Measurements from ENCODE around the gene DSN1.

The DSN1 gene

DNA sequence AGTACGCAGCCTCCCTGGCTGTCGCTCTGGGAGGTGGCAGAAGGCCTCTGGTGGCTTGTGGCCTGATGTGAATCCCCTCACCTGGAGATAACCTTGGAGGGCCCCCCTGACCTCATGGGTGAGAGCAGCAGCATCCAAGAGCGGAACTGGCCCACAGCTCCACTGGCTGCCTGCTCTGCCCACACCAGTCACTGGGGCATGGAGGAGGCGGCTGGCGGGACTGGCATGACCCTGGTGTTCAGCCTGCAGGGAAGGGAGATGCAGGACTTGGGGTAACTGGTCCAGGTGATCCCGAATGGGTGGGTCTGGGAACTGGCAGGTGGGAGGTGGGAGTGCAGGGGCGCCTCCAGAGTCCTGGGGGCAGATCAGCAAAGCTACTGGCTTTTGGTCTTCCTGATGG, 10.6 kb upstream of the DSN1 start:
- TF ChIP-seq GATA2 (IDR thresholded peaks at IDR 0.05; ENCODE audit: low read depth, low read length) (no peak), GATA3 (IDR thresholded peaks at IDR 0.05; ENCODE audit: low read depth, low read length) (no peak)

DNA sequence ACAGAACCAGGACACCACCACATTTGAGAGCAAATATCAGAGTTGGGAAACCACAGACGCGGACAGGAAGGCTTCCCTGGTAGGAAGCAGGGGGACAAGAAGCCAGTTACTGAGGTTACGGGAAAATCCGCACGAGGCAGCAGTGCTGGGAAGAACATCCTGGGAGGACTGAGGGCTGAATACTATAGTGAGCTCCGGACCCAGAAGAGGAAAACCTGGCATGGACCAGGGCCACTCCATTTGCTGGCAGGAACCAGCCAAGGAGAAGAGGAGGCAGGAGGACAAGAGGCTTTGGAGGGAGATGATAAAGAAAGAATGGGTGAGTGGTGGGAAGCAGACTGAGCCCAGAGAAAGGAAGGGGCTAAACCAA, 6.1 kb upstream of the DSN1 start:
- TF ChIP-seq GATA3 (IDR thresholded peaks at IDR 0.05; ENCODE audit: low read depth, low read length) (no peak), GATA2 (IDR thresholded peaks at IDR 0.05; ENCODE audit: low read depth, low read length) (no peak)

DNA sequence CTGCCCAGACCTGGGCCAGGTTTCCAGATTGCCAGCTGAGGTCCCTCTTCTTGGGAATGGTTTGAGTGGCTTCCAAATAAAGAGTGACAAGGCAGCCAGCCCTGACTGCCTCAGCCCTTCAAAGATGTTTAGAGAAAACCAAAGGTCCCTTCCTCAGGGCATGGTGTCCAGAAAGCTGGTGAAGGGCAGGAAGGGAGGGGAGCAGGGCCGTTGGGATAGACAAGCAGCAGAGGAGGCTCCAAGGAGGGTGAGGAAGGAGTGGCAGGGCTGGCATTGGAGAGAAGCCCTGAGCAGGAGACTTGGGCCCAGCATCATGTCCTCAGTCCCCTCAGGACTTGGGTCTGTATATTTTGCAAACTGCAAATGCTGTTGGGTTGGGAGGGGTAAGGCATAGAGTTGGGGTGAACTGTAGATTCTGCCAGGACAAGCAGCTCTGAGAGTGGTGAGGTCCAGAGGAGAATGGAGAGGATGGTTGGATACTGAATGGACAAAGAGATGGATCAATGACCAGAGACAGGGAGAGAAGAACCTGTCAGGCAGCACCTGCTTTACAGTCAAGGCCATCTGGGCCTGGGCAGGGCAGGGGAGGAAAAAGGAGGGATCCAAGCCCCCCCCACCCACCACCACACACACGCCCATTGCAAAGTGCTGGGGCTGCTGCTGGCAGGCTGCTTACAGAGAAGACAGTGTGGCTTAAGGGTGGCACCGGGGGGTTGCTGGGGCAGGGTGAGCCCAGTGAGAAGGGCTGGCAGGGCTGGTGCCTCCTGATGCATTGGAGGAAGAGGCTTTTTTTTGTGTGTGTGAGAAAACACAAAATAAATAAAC, 5.5 kb upstream of the DSN1 start:
- TF ChIP-seq GATA3 (IDR thresholded peaks at IDR 0.05; ENCODE audit: low read depth, low read length), result no peak
- no peak for TF ChIP-seq GATA2 (IDR thresholded peaks at IDR 0.05; ENCODE audit: low read depth, low read length)

DNA sequence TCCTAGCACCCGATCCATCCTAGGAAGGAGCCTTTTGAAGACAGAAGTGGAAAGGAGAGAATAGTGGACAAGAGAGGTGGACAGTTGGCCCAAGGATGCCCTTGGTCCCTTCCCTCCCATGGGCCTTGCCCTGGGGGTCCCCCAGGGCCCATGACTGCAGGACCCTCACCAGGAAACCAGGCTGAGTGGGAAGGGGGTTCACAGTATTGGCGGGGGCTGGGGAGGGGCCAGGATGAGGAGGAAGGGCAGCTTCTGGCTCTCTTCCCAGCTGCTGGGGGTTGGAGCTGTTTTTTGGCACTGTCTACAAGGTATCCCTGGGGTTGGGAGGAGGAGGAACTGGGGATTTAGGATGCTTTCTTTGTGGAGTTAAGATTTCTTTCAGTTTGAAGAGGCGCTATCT, 4.0 kb upstream of the DSN1 start:
- no peak for TF ChIP-seq GATA2 (IDR thresholded peaks at IDR 0.05; ENCODE audit: low read depth, low read length)
- TF ChIP-seq GATA3 (IDR thresholded peaks at IDR 0.05; ENCODE audit: low read depth, low read length), result no peak

DNA sequence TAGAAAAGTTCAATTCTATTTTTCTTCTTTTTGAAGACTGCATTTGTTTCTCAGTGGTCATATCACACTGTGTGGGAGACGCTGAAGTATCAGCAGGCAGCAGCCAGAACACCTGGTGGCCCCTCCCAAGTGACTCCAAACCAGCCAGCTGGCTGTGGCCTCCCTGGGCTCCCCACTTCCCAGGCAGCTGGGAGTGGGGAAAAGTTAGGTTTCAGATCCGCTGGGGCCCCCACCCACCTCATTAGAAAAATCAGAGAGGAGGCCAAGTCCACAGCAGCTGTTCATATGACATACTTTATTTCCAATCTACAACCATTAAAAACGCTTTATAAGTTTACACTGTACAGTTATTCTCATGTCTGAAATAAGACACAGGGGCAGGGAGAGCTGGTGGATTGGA, 3.6 kb upstream of the DSN1 start:
- TF ChIP-seq GATA2 (IDR thresholded peaks at IDR 0.05; ENCODE audit: low read depth, low read length), result no peak
- TF ChIP-seq GATA3 (IDR thresholded peaks at IDR 0.05; ENCODE audit: low read depth, low read length), result no peak

DNA sequence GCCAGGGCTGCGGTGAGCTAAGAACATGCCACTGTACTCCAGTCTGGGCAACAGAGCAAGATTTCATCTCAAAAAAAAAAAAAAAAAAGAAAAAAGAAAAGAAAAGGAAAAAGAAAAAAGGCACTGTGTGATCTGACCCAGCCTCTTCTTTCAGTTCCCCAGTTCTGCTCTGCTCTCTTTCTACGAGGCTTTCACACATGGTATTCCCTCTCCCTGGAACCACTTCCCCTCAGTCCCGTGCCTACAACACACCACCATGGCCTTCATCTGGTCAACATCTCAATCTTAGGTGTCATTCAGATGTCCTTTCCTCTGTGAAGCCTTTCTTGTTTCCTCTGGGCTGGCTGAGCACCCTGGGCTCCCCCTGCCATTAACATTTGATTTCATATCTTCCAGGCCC, 2.3 kb upstream of the DSN1 start:
- TF ChIP-seq GATA3 (IDR thresholded peaks at IDR 0.05; ENCODE audit: low read depth, low read length) (no peak), GATA2 (IDR thresholded peaks at IDR 0.05; ENCODE audit: low read depth, low read length) (no peak)

DNA sequence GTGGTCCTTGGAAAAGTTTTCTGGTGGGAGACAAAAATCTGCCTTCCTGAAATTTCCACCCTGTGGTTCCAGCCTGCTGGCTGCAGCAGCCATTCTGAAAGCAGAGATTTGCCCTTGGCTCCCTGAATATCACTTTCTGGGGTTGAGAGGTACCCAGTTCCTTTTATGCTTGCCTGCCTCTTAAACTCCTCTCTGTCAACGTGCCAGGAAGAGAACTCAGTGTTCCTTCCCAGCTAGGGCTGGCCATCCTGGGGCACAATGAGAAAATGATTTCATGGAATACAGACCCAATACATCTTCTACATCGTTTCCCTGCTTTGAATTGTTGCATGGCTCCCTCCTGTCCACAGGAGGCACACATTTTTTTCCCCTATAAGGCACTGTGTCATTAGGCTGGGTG, 1.6 kb upstream of the DSN1 start:
- TF ChIP-seq GATA2 (IDR thresholded peaks at IDR 0.05; ENCODE audit: low read depth, low read length), result no peak

DNA sequence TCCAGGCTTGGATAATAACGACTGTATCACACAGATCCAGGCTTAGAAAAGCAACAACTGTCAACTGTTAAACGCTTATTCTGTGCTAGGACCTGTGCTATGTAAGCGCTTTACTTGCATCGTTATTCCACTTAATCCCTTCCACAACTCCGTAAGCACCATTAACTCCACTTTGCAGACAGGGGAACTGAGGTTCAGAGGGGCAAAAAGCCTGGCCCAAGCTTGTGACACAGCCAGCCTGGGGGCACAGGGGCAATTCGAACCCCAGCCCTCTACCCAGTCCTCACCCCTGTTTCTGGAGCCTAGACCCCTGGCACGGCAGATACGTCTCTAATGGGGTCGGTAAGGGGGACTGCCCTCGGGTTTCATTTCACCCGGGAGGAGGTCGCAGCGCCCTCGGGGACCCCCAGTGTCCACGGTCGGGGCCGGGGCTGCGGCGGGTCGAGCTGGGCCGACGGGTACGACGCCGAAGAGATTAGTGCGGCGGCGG, 411 bp downstream of the DSN1 start:
- no peak for TF ChIP-seq GATA3 (IDR thresholded peaks at IDR 0.05; ENCODE audit: low read depth, low read length)
- no peak for TF ChIP-seq GATA2 (IDR thresholded peaks at IDR 0.05; ENCODE audit: low read depth, low read length)

DNA sequence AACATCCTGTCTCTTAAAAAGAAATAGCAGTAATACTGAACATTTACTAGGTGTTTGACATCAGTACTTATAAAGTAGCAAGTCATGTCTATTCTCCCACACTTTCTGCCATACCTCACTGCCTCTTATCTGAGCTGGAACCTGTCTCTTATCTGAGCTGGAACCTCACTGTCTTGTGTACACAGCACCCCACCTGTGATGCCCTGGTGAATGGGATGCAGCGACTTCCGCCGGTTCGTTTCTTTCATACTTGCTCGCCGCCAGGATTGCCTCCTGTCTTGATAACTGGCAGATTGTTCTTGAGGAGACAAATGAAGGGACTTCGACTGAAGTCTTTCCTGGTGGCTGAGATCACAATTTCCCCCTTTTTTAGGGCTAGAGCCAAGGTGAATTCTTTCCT, 2.9 kb downstream of the DSN1 start:
- TF ChIP-seq GATA3 (IDR thresholded peaks at IDR 0.05; ENCODE audit: low read depth, low read length) (no peak), GATA2 (IDR thresholded peaks at IDR 0.05; ENCODE audit: low read depth, low read length) (no peak)

DNA sequence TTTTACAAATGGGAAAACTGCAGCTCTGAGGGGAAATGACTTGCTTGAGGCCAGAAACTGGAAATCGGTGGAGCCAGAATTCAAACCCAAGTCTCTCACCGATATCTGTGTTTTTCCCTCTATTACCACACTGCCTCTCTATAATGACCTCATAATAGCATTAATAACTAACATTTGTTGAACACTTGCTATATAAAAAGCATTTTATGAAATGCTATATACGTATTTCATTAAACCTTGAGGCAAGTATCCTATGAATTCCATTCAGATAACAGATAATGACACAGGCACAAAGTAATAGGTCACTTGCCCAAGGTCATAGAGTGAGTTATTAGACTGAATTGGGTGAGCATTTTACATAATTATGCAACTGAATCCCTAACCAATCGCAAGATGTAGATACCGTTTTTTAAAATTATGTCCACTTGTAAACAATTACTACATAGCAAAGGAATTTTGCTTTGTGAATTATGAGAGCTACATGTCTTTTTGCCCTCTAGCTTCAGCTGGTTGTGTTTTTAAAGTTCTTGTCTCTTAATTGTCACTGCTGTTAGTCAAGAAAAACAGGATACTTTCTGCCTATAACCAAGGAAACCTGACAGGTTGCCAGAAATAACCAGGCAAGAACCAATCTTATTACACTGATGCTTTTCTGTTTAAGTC, 4.7 kb downstream of the DSN1 start:
- TF ChIP-seq GATA3 (IDR thresholded peaks at IDR 0.05; ENCODE audit: low read depth, low read length) (no peak), GATA2 (IDR thresholded peaks at IDR 0.05; ENCODE audit: low read depth, low read length) (no peak)

DNA sequence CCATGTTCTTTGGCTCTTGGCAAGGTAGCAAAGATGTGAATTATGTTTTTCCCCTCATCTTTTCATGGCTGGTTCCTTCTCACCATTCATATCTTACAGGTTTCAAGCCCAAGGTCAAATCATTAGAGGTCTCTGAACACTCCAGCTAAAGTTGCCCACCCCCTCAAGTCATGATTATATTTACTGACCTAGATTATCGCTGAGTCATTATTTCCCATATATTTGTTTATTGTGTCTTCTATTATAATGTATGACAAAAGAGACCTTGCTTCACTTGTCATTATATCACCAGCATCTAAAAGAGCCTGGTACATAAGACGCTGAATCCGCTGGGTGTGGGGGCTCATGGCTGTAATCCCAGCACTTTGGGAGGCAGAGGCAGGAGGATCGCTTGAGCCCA, 12.4 kb downstream of the DSN1 start:
- no peak for TF ChIP-seq GATA2 (IDR thresholded peaks at IDR 0.05; ENCODE audit: low read depth, low read length)
- TF ChIP-seq GATA3 (IDR thresholded peaks at IDR 0.05; ENCODE audit: low read depth, low read length), result no peak

DNA sequence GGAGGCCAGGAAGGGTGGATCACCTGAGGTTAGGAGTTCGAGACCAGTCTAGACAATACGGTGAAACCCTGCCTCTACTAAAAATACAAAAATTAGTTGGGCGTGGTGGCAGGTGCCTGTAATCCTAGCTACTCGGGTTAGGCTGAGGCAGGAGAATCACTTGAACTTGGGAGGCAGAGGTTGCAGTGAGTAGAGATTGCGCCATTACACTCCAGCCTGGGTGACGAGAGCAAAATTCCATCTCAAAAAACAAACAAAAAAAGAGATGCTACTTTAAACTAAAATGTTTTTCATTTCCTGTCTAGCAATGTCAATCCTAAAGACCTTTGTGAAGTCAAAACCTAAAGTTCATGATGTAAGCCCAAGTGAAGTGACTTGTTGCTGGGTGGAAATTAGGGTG, 12.9 kb downstream of the DSN1 start:
- no peak for TF ChIP-seq GATA3 (IDR thresholded peaks at IDR 0.05; ENCODE audit: low read depth, low read length)
- TF ChIP-seq GATA2 (IDR thresholded peaks at IDR 0.05; ENCODE audit: low read depth, low read length), result no peak

DNA sequence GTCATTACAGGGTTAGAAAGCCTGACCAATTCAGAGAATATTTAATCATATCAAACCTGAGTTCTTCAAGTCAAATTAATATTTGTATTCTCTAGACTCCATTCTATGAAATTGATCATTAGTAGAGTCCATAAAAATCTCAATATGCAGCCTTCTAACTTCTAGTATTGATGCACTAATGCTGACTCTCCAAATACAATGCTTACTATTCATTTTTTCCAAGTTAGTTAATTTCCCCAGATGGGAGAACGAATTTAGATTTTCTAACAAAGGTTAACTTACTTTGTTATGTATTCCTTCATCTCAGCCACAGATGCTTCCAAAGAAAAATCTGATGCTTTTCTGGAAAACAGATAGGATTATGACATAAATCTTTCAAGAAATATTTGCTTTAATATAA, 15.3 kb downstream of the DSN1 start:
- TF ChIP-seq GATA3 (IDR thresholded peaks at IDR 0.05; ENCODE audit: low read depth, low read length) (no peak), GATA2 (IDR thresholded peaks at IDR 0.05; ENCODE audit: low read depth, low read length) (no peak)

DNA sequence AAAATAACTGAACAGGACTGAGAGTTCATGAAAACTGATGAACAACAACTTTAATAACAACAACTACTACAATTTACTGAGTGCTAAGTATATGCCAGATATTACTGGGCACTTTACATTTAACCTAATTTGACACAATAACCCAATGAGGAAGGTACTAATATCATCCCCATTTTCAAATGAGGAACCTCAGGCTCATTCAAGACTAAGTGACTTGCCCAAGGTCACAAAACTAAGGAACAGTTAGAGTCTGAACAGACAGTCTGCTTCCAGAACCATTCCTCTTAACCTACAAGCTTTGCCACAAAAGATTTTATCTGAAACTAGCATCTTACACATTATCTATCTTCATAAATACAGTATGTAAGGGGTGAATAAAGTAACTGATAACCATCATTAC, 17.1 kb downstream of the DSN1 start:
- TF ChIP-seq GATA2 (IDR thresholded peaks at IDR 0.05; ENCODE audit: low read depth, low read length), result no peak
- no peak for TF ChIP-seq GATA3 (IDR thresholded peaks at IDR 0.05; ENCODE audit: low read depth, low read length)

DNA sequence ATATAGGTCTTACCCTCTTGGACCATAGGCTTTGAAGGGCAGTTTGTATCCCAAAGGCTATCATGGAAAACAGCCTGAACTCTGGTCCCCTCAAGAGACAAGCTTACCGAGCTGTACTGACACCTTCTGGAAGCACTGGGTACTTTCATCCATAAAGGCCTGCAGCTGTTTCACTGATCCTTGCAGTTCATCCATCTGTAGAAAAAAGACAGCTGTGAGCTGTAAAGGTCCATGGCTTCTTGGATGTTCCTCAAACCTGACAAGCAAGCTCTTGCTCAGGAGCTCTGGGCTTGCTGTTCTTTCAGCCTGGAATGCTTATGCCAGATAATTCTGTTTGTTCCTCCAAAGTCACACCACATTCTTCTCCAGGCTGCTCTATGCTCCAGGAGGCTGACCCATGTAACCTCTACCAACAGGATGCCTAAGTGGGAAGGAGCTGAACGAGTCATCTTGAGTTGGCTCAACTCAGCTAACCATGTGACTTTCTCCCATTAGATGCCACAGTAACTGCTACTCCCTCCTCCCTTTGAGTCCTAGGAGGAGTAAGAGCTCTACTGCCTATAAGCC, 18.8 kb downstream of the DSN1 start:
- no peak for TF ChIP-seq GATA2 (IDR thresholded peaks at IDR 0.05; ENCODE audit: low read depth, low read length)
- no peak for TF ChIP-seq GATA3 (IDR thresholded peaks at IDR 0.05; ENCODE audit: low read depth, low read length)

All from SH-SY5Y (cell line).